HG02840 (cell line): ENCODE measurements around the gene APELA.
"Not testable (repeated sequence)": the region's sequence is repeated elsewhere in the genome, so short reads cannot be mapped to it uniquely, and the experiment has no call there.

Source experiments
- ATAC-seq: cut with Tn5 transposase; IDR thresholded peaks from one replicate; pipeline ENCODE4 v1.9.1; 2021; ENCODE audit warnings: mild to moderate bottlenecking, moderate library complexity, moderate number of reproducible peaks; ENCODE audit not compliant: unreplicated experiment, low FRiP score

APELA gene

GRCh38 chr4:164924670-164925238 is 47.8 kb downstream of the APELA start:
- no peak for ATAC-seq

GRCh38 chr4:164926301-164926700 is 49.3 kb downstream of the APELA start:
- no peak for ATAC-seq

- not testable (repeated sequence) for ATAC-seq
These were observed 50.1 kb downstream of the APELA start for GRCh38 chr4:164927101-164927500.

- ATAC-seq: no peak
These were observed 53.7 kb downstream of the APELA start for GRCh38 chr4:164930647-164931046.

GRCh38 chr4:164931551-164932324 is 54.8 kb downstream of the APELA start:
- no peak for ATAC-seq

DNA sequence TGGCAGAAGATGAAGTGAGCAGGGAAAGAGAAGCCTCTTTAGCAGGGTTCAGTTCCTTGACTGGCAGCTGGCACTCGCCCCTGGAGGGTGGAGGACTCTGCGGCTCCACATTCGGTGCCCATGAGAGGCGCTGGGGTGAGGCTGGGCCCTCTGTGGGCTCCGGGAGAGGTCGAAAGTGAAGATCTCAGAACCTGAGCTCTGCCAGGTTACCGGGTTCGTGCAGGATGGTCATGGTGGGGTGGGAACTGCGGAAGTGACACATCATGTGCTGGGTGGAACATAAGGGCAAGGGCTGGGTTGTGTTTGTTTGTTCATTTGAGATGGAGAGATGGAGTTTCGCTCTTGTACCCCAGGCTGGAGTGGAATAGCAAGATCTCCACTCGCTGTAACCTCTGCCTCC is 56.3 kb downstream of the APELA start:
- no peak for ATAC-seq

- peak; percentile 56 for ATAC-seq
These were observed 58.4 kb downstream of the APELA start for GRCh38 chr4:164935363-164935762.

GRCh38 chr4:164935865-164936606 is 59.1 kb downstream of the APELA start:
- peak; percentile 56 for ATAC-seq

DNA sequence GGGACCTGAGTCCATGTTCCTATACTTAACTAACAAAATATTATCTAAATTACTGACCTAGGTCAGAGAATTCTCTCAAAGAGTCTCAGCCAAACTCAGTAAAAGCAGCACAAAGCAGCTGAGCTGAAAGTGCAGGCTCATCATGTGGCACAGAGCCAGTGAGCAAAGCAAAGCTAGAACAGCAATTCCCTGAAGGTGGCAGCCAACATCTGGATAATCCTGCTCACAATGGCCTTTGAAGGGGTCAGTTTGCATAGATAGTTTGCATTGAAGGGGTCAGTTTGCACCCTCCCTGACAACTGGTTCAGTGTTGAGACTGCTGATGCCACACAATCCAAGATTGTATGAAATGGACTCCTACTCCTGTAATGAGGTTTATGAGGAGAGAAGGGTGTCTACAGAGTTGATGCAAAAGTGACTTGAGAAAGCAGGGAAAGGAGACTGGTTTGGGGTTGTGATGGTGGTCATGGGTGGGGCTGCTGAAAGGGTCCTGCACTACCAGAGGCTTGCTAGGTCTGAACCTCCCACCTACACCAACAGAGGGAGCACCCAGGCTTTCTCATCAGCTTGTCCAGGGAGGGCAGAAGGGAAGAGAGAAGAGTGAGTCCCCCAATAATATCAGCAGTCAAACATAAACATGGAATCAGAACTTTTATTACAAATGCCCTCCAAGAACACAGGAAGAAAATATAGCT is 60.7 kb downstream of the APELA start:
- peak; percentile 35 for ATAC-seq

DNA sequence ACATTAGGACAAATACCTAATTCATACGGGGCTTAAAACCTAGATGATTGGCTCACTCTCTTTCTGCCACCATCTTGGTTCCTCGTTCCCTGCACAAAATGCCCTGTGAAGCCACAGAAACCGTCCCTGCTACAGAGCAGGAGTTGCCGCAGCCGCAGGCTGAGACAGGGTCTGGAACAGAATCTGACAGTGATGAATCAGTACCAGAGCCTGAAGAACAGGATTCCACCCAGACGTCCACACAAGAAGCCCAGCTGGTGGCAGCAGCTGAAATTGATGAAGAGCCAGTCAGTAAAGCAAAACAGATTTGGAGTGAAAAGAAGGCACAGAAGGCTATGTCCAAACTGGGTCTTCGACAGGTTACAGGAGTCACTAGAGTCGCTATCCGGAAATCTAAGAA is 66.2 kb downstream of the APELA start:
- ATAC-seq: no peak

GRCh38 chr4:164945146-164945545 is 68.2 kb downstream of the APELA start:
- ATAC-seq: no peak

DNA sequence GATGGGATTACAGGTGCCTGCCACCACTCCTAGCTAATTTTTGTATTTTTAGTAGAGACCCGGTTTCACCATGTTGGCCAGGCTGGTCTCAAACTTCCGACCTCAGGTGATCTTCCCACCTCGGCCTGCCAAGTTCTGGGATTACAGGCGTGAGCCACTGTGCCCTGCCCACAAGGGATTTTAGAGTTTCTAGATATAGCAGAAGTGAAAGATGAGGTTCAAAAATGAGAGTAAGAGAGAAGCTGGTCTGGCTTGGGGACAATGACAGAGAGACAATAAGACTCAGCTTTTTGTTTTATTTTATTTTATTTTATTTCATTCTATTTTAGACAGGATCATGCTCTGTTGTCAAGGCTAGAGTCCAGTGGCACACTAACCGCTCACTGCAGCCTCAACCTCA is 69.8 kb downstream of the APELA start:
- no peak for ATAC-seq
